HG03442 (cell line): Measurements from ENCODE around the gene ZIC2.

Source experiments
- ATAC-seq: cut with Tn5 transposase; IDR thresholded peaks from one replicate; pipeline ENCODE4 v1.9.1; 2021; ENCODE audit warnings: mild to moderate bottlenecking, moderate library complexity; ENCODE audit not compliant: unreplicated experiment

ZIC2 gene

DNA sequence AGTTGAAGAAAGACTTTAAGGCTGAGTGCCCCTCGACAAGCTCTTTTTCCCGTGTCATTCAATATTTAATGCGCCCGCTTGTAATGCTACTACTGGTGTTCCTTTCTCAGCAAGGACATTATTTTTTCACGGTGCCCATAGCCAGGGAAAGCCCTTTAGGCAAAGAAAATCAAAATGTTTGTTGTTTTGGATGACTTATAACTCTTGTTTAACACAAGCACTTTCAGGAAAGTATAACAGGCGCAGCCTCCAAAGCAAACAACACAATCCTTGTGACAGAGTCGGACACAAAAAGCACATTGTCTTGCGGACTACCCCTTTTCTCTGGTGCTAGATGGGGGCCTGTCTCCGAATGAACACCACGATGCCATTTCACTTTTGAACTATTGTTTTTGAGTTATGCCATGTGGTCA is 22.5 kb upstream of the ZIC2 start:
- ATAC-seq, result no peak

DNA sequence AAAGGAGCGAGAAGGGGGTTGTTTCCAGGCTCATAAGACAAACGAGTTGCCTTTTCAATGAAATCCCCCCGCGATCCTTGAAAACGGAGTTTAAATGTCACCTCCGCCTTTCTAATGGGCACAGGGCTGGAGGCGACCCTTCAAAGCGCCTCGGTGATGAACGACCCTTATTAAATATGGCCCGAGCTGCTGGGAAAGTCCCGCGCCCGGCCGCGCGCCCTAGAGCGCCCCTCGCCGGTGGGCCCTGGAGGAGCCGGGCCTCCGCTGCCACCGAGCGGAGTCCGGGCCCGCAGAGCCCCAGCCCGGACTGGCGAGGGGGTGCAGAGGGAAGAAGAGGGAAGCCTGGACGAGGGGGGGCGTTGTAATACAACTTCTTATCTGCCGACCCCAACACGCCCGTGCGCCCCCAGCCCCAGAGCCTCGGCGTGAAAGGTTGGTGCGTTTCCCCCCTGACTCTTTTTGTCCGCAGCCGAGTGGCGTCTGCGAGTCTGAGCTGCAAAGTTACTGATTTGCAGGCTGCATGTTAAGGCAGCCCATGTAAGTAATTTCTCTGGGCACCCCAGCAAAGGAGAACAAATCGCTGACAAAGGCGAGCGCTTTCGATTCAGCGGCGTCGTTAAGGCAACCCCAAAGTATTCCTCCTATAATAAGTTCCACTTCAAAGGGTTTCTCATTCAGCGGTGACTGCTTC is 21.9 kb upstream of the ZIC2 start:
- no peak for ATAC-seq

DNA sequence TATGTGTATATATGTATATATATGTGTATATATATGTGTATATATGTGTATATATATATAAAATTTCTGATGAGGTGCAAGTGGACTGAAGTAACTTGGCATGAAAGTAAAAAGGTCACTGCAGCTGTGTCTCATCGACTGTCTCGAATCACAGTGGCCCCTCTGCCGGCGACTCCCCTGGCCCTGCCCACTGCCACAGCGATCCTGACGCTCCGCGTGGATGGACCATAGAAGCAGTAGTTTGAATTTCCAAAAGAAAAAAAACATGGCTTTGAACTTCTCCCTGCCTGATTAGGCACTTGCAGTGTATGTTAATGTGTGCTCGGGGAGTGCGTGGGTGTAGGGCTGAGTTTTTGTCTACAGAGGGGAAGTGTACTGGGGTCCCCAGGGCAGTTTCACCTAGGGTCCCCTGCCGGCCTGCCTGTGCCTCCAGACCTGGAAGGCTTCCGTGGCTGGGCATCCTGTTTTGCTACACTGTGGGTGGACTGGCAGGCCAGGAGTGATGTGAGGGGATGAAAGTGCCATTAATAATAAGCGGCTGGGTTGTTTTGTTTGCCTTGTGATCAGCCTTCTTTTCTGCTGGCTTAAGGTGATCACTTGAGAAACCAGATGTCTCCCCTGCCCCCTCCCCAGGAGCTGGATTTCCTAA is 20.8 kb upstream of the ZIC2 start:
- no peak for ATAC-seq

DNA sequence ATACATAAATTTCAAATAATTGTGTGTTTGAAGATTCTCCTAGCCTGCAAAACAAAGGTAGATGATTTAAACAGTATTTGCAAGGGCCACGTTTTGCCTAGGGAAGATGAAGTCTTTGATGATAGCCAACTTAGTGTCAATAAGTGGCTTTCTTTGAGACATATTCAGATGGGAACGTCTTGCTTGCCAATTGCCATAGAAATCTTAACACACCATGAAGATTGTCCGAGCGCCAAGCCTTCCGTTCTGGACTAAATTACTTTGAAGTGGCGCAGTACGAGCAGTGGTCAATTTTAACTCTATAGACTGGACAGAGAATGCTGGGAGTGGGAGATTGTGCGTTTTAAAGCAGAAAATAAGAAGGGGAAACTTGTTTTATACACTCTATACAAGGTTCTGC is 19.9 kb upstream of the ZIC2 start:
- no peak for ATAC-seq

DNA sequence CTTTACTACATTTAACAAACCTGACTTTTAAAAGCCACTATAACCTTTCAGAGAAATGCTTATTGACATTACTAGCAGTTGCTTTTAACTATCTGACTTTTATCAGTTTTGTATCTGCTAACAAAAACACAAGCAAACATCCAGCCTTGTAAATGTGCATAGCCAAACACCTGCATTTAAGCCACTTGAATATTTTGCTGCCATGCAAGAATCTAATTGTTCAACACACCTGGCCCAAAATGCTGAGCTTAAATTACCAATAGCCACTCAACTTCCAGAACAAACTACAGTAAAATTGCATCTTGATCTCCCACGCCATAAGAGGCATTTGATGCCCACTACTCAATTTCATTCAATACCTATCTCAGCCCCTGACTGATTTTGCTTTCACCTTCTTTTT is 19.3 kb upstream of the ZIC2 start:
- ATAC-seq, result no peak

DNA sequence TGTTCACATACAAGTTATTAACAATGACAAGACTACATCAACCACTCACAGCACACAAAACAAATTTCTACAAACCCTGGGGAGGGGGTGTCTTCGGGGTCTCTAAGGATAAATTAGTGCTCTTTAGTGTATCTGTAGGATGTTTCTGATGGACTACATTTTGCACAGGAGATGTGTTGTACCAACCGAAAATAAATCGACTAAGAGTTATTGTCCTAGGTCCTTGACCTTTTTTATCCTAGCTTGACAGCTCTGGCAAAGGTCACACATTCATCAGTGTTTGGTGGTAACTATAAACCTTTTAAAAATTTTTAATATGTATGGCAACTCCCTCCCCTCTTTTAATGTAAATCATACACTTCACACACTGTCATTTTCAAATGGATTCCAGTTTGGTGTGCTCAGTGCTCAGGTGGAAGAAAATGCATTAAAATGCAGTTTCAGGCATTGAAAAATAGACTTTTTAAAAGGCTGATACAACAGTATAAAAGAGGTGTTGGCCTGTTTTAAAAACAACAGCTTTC is 17.7 kb upstream of the ZIC2 start:
- no peak for ATAC-seq

DNA sequence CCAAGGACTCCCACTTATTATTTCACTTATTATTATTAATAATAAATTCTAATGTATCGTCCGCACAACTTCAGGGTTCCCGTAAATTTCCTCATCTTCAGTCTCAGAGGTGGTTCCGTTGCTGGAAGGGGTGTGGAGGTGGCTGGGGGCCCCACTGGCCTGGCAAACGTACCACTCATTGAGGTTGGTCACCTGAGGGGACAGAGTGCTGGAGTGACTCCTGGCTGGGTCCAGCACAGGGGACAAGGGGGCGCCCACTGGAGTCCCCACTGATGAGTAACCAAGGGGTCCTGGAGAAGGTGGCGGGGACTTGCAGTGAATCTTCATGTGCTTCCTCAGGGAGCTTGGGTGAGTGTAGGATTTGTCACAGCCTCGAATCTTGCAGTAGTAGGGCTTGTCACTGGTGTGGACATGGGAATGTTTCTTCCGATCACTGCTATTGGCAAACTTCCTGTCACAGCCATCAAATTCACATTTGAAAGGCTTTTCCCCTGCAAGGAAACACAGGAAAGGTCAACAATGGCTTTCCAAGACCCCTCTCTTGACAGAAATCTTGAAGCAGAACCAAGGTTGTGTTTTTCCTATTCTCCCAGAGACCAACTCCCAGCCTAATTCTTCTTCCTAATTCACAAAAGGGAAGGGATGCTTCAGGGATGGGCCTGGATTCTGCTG is 16.1 kb upstream of the ZIC2 start:
- no peak for ATAC-seq

DNA sequence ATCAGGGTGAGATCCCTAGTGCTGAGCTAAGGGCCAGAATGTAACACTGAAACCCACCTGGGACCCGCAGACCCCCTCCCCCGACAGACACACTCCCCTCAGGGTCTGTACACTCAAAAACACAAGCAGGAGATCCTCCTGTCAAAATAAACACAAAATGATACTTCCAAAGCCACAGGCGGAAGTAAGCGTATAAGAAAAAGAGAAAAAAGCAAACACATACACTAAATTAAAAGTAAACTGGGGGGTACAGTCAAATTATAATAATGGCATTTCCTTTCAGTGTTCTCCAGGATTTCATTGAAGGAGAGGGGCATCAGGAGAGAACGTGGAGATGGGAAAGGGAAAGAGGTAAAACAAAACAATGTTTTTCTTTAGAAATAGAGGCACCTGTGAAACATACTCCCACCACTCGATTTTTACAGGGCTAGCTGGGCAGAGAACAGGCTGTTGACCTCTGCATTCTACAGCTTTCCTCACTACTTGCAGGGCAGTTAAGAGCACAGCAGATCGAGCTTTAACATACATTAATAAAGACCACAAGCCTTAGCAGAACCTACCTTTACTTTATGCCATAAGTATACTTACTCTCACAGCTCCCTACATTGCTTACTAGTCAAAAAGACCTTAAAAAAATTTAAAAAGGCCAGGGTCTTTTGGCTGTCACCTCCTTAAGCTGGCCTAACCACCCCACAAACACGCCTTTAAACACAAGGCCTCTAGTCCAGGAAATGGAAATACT is 15.3 kb upstream of the ZIC2 start:
- no peak for ATAC-seq

DNA sequence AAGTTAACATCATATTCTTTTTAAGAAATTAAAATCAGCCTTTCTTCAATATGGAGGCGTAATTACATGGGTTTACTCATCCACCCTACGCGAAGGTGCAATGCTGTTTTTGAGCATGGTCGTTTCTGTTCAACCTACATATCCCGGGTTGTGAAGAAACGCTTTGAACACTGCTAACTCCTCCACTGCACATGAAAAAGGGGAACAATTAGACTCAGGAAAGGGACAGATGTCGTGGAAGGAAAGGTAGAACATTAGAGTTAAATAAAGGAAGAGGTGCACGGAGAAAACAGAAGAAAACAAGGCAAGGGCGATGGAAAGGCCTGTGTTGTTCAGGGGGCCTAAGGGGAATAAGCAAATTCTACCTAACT is 14.1 kb upstream of the ZIC2 start:
- ATAC-seq, result no peak

DNA sequence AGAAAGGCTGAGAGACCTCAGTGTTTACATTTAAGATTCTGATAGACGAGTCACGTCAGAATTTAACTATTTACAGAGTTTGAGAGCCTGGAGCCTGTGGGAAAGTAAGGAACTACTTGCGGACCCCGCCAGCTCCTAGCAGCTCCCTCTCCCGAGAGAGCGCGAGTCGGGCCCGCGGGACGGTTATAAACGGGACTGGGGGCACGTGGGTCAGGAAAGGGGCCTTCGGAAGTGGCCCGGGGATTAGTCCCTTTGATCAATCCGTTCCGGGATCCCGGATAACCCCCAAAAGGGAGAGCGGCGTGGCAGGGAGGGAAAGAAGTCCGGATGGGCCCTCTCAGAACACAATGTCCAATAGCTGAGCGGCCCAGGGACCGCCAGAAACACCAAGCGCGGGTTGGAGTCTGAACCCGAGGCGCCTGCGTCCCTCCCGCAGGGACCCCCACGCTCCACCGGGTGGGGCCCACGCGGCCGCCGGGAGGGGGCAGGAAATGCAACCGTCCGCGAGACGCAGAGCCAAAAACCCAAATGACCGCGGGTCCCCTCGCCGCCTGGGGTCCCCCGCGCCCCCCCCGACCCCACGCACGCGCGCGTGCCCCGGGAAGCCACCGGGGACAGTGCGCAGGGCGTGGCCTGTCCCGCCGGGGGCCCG is 13.6 kb upstream of the ZIC2 start:
- ATAC-seq, result no peak

DNA sequence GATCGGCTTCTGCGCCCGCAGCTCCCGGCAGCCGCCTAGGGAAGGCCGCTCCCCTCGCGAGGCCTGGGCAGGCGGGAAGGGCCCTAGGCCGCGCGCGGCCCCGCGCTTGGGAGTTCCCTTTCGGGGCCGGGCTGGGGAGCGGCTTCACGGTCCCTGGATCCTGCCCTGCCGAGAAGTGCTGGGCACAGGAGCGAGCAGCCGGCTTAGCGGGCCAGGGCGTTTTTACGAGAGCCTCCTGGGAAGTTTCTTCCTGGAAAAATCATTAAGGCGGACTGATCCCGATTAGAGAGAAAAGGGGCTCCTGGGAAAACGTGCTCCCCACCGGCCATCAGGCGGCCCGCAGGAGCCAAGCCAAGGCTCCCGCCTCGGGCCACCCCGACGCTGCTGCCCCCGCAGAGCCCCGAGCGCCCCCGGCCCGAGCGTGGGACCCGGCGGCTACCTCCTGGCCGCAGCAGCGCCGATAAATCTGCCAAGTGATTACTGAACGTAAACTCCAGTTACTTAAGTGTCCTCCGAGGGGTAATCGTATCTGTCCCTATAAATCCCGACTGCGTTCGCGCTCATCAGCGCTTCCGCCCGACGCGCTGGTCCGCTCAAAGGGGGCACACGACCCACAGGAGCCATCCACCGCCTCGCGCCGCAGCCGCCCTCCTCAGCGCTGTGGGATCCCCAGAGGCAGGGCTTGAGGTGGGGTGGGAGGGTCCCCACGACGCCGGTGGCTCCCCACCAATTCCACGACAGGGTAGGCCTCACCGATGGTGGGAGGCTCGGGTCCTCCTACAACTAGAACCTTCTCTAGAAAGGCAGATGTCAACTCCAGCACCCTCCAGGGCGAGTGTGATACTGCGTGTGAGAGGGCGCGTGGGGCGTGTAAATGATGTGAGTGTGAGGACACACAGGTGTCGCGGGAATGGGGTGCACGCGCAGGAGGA is 12.8 kb upstream of the ZIC2 start:
- ATAC-seq, result no peak

DNA sequence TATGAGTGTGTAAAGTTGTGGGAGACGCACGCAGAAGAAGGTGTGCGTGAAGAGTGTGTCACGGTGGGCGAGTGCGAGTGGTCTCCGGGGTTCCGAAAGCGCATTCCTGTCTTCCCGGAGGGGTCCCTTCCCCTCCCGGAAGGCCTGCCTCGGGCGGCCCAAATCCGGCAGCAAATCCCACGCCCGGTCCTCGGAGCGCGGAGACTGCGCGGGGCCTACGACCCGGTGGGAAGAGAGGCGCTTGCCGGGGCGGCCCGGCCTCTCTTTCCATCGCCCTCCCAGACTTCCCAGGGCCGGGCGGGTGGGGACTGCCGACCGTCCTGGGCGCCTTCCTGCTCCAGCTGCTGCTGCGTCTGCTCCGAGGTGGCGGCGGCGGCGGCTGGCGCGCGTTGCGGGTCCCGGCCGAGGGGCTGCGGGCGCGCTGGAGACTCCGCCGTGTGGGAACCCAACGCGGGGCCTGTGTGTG is 12.1 kb upstream of the ZIC2 start:
- ATAC-seq, result no peak

DNA sequence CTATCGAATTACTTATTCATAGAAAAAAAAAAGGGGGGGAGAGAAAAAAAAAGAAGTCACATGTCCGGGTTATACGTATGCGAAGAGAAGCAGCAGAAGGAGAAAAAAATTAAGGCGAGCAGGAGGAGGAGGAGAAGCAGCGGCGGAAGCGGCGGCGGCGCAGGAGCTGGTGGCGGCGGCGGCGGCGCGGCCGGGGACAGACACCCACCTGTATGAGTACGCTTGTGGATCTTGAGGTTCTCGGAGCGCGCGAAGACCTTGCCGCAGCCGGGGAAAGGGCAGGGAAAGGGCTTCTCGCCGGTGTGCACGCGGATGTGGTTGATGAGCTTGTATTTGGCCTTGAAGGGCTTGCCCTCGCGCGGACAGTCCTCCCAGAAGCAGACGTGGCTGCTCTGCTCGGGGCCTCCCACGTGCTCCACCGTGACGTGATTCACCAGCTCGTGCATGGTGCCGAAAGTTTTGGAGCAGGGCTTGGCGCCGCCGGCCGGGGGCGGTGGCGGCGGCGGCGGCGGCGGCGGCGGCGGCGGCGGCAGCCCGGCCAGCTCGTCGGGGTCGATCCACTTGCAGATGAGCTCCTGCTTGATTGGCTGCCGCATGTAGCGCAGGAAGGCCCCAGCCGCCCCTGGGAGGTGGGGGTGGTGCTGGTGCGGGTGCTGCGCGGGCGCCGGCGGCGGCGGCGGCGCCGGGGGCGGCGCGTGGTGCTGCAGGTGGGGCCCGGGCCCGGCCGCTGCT is 11.5 kb upstream of the ZIC2 start:
- no peak for ATAC-seq

DNA sequence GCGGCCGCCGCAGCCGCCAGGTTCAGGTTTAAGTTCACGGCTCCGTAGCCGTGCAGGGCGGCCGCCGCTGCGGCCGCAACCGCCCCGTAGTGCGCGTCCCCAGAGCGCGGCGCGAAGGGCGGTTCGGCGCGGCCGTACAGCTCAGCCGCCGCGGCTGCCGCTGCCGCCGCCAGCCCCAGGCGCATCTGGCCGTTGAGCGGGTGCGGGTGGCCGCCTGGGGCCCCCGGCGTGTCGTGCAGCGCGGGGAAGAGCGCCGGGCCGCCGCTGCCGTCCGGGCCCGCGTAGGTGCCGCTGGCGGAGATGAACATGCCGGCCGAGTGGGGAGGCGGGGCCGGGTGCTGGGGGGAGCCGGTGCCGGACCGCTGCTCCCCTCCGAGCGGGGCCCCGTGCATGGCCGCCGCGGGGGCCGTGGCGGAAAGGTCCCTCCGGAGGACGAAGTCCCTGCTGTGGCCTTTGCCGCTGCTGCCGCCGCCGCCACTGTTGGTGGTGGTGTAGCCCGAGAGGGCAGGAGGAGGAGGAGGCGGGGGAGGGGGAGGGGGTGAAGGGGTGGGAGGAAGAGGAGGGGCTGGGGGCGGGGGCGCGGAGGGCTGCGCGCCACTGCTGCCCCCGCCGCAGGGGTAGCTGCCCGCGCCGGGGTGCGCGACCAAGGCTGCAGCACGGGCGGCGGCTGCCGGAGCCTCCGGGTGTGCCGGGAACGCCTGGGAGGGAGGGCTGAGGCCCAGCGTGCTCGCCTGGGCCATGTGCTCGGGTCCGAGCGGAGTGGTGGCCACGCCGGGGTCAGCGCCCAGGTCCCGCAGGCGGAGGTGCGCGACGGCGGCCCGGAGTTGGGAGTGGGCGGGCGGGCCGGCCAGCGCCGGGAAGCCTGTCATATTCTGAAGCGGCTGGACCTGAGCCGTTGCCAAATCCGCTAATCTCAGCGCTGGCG is 10.7 kb upstream of the ZIC2 start:
- no peak for ATAC-seq

DNA sequence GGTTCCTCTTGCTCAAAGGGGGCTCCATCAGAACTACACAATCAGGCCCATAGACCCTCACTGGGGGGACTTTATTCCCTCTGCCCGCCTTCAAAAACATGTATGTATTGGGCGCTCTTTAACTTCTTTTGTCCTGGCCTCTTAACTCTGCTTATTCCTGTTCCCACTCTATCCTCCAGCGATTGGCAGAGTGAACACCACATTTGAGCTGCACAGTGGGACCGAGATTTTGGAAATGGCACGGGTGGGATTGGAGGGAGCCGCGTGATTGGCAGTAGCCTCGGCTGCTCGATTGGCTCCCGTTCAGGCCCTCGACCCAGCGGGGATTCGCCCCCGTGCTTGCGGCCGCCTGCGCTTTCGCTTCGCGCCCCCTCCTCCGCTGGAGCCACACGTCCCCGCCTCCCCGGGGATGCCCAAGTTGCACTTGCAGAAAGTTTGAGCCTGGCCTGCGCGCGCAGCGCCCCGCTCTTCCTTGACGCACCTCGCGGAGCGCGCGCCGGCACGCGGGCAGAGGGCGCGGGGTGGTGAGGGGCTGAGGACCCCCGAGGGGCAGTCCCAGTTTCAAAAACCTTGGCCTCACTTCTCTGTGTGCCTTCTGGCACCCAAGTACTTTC is 9.9 kb upstream of the ZIC2 start, which contains the start of gene ZIC5:
Gene ZIC5, minus strand, starts transcription at position 192 of the 614 bp plus-strand sequence. Its CDS starts 164 bp downstream, at position 28.
- no peak for ATAC-seq

DNA sequence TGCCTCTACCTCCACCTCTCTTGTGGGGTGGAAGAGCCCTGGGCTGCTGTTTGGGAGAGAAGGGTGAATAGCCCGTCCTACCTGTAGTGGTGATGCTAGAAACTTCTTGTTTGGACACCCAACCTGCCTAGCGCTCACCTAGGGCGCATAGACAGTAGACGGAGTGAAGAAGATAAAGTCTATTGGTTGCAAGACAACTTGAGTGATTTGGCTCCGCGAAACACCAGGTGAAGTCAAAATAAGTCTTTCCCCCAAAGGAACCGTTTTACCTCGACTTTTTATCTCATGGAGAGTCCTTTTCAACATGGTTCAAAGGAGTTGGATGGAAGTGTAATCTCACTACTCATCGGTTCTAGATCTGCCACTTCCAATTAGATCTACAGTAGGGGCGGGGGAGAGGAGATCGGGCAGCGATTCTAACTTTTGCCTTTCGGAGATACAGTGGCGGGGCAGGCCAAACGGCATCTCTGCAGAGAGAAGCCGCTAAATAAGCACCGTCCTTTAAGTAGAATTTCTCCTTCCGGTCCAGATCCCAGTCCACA is 9.3 kb upstream of the ZIC2 start:
- ATAC-seq, result no peak

DNA sequence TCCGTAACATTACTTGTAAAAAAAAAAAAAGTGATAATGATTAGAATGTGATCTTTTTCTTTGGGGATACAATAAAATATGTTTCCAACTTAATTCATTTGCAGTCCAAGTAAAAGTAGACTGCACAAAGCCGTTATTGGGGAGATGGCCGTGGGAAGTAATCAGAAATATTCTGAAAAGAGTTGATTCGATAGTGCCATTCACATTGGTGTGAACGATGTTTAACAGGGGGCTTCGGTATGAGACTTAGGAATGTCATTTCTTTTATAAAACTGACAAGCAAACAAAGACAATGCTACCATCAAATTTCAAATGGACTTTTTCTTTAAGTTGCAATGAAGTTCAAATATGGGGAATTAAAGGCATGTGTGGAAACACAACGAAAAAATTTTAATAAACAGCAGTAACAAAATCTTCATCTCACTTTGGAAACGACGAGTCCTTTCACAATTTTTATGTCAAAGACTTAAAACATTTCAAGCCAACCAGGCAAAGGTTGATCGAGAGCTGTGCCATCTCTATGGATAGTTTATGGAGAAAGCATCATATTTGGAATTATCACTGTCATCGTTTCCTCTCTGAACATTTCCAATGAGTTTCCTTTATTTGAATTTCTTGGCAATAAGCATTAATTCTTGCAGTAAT is 8.3 kb upstream of the ZIC2 start:
- no peak for ATAC-seq
